GM23338 (cell line): ENCODE results near the gene R3HDM4. TPM values are rescaled to one million over a fixed set of nuclear protein-coding genes. Genes with fewer than 3 reads are reported as not detected.

Experiments used
- ATAC-seq: fragments of 200-7000 bp; cut with Tn5 transposase; 3 replicates; pipeline ENCODE4 v1.9.1; 2020
- DNase-seq: peaks from one replicate; pipeline ENCODE4 v3.0.0-alpha.2; 2015; ENCODE audit warnings: low spot score
- H2AFZ ChIP-seq: fragments of 200-600 bp; sonication (generic); 2 replicates; pipeline ENCODE4 v1.8.0; 2016; ENCODE audit warnings: antibody characterized with exemption, mild to moderate bottlenecking, moderate library complexity
- H3F3A ChIP-seq: fragments of 200-600 bp; sonication (generic); replicated peaks from 2 replicates; pipeline ENCODE4 v1.8.0; 2017; ENCODE audit warnings: antibody characterized with exemption, mixed run types, low read depth
- H3K27ac ChIP-seq: fragments of 200-600 bp; sonication (generic); 2 replicates; pipeline ENCODE4 v1.6.1; 2016; ENCODE audit warnings: low read depth
- H3K27me3 ChIP-seq: fragments of 200-600 bp; sonication (generic); 2 replicates; pipeline ENCODE4 v1.8.0; 2016; ENCODE audit warnings: mild to moderate bottlenecking, mixed run types, moderate library complexity; ENCODE audit not compliant: insufficient read depth
- H3K36me3 ChIP-seq: fragments of 200-600 bp; sonication (generic); 2 replicates; pipeline ENCODE4 v1.8.0; 2016; ENCODE audit warnings: mild to moderate bottlenecking; ENCODE audit not compliant: insufficient read depth
- H3K4me1 ChIP-seq: fragments of 200-600 bp; sonication (generic); 2 replicates; pipeline ENCODE4 v1.8.0; 2016; ENCODE audit warnings: mild to moderate bottlenecking, moderate library complexity; ENCODE audit not compliant: insufficient read depth
- H3K4me2 ChIP-seq: fragments of 200-600 bp; sonication (generic); 2 replicates; pipeline ENCODE4 v1.7.1; 2017; ENCODE audit warnings: mixed run types
- H3K4me3 ChIP-seq: fragments of 200-600 bp; sonication (generic); 2 replicates; pipeline ENCODE4 v1.6.1; 2016; ENCODE audit warnings: mixed run types
- H3K79me2 ChIP-seq: fragments of 200-600 bp; sonication (generic); replicated peaks from 2 replicates; pipeline ENCODE4 v1.8.0; 2017; ENCODE audit warnings: mild to moderate bottlenecking; ENCODE audit not compliant: insufficient read depth
- H3K9me2 ChIP-seq: fragments of 200-600 bp; sonication (generic); 2 replicates; pipeline ENCODE4 v1.8.0; 2017; ENCODE audit not compliant: insufficient read depth
- H4K20me1 ChIP-seq: fragments of 200-600 bp; sonication (generic); replicated peaks from 2 replicates; pipeline ENCODE4 v1.8.0; 2017; ENCODE audit warnings: mild to moderate bottlenecking; ENCODE audit not compliant: insufficient read depth
- H3K27ac Mint-ChIP-seq: 2 replicates; pipeline ENCODE4 v1.8.0; 2020; ENCODE audit warnings: inconsistent platforms, mild to moderate bottlenecking, moderate library complexity, mixed read lengths
- H3K27me3 Mint-ChIP-seq: 3 replicates; pipeline ENCODE4 v1.8.0; 2022; ENCODE audit warnings: low read depth, mild to moderate bottlenecking, moderate library complexity, mixed read lengths, inconsistent platforms; ENCODE audit not compliant: insufficient read depth, poor library complexity
- H3K36me3 Mint-ChIP-seq: 3 replicates; pipeline ENCODE4 v1.8.0; 2021; ENCODE audit warnings: low read depth, mild to moderate bottlenecking, inconsistent platforms, moderate library complexity, mixed read lengths
- H3K4me1 Mint-ChIP-seq: 3 replicates; pipeline ENCODE4 v1.8.0; 2020; ENCODE audit warnings: mild to moderate bottlenecking, inconsistent platforms, mixed read lengths
- H3K4me3 Mint-ChIP-seq: 3 replicates; pipeline ENCODE4 v1.8.0; 2021; ENCODE audit warnings: moderate library complexity, mild to moderate bottlenecking, inconsistent platforms, mixed read lengths
- H3K9me3 Mint-ChIP-seq: 3 replicates; pipeline ENCODE4 v1.8.0; 2020; ENCODE audit warnings: moderate library complexity, mild to moderate bottlenecking, inconsistent platforms, mixed read lengths
- CREB1 ChIP-seq: fragments of 250-450 bp; sonication (Bioruptor Pico); IDR thresholded peaks from 2 replicates; pipeline ENCODE4 v1.5.0; 2020; ENCODE audit warnings: low read depth, mild to moderate bottlenecking, moderate library complexity
- EZH2 ChIP-seq: fragments of 200-600 bp; sonication (generic); IDR thresholded peaks from one replicate; pipeline ENCODE4 v1.8.0; 2017; ENCODE audit warnings: antibody characterized with exemption, mild to moderate bottlenecking, low read depth; ENCODE audit not compliant: unreplicated experiment
- JUNB ChIP-seq: IDR thresholded peaks from one replicate; pipeline ENCODE4 v1.6.1; 2016; ENCODE audit warnings: antibody characterized with exemption; ENCODE audit not compliant: unreplicated experiment
- NANOG ChIP-seq: IDR thresholded peaks from 2 replicates; pipeline ENCODE4 v1.6.1; 2016; ENCODE audit warnings: antibody characterized with exemption, borderline replicate concordance
- STAT1 ChIP-seq: IDR thresholded peaks from one replicate; pipeline ENCODE4 v1.6.1; 2016; ENCODE audit warnings: antibody characterized with exemption; ENCODE audit not compliant: unreplicated experiment
- ZNF331 ChIP-seq: fragments of 250-450 bp; sonication (Bioruptor Pico); IDR thresholded peaks from 2 replicates; pipeline ENCODE4 v1.5.0; 2020; ENCODE audit warnings: low read depth, mild to moderate bottlenecking, moderate library complexity
- polyA plus RNA-seq: library from polyadenylated mRNA; unstranded; fragments of >200 nt; fragmentation: Nextera tagmentation; extraction: Ambion mirVana; gene quantifications from 2 replicates; pipeline ENCODE4 v1.2.1, GENCODE V29; 2016
- total RNA-seq: library from RNA; depleted of rRNA; stranded (reverse); fragments of >200 nt; shearing (Covaris generic); gene quantifications from 2 replicates; pipeline ENCODE4 v1.2.3, GENCODE V29; 2014
- TF ChIP-seq, protein P1 (sequence below): IDR thresholded peaks from one replicate; pipeline ENCODE4 v1.6.1; 2018; ENCODE audit warnings: antibody characterized with exemption; ENCODE audit not compliant: unreplicated experiment
- TF ChIP-seq, protein P2 (sequence below), 2 experiments: fragments of 200-600 bp in 1 of 2; sonication (generic) in 1 of 2; conservative IDR thresholded peaks; 2 replicates each; pipeline versions ENCODE4 v1.5.1 to v1.6.1; 2016 to 2017; ENCODE audit warnings: antibody characterized with exemption in 2 of 2, low read depth in 2 of 2, mild to moderate bottlenecking in 2 of 2, moderate library complexity in 1 of 2
- TF ChIP-seq, protein P3 (sequence below): IDR thresholded peaks from 2 replicates; pipeline ENCODE4 v1.6.1; 2016; ENCODE audit warnings: antibody characterized with exemption

R3HDM4 gene
- total and polyA plus RNA-seq, 2 experiments from 2014 or later = 76.5 to 87.1 TPM

DNA sequence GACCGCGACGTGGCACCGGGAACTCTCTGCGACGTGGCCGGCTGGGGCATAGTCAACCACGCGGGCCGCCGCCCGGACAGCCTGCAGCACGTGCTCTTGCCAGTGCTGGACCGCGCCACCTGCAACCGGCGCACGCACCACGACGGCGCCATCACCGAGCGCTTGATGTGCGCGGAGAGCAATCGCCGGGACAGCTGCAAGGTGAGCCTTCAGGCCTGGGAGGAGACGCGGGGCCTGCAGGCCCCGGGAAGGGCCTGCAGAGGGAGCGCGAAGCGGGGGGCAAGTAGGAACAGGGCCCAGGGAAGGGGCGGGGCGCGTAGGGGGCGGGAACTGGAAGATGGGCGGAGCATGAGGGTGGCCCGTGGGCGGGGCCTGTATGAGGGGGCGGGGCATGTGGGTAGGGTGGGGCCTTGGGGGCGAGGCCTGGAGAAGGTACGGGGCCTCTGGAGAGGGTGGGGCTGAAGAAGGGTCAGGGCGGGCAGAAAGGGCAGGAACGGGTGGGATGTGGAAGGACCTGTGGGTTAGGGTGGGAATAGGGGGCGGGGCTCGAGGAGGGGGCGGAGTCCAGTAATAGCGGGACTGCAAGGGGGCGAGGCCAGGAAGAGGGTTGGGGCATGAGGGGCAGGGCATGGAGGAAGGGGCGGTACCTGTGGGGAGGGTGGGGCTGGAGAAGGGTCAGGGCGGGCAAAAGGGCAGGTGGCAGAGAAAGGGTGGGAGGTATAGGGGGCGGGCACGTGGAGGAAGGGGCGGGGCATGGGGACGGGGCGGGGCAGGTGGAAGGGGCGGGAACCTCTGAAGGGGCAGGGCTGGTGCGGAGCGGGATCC lies 51.1 kb downstream of the R3HDM4 start:
- Histone ChIP-seq H3K79me2 (no peaks in the 10 kb centered on the region), H3K27ac (no peak overlapping the region), H3K9me2 (no peaks in the 10 kb centered on the region), H3K4me2 (peak overlapping the region; percentile 79; the same call in 1 of the 2 replicates), H4K20me1 (peaks cover 9% of the 10 kb centered on the region; the same call in 1 of the 2 replicates), H3K4me1 (no peaks in the 10 kb centered on the region), H3K4me3 (peak overlapping the region; percentile 56; the same call in 1 of the 2 replicates), H3F3A (peaks cover 20% of the 10 kb centered on the region), H3K27me3 (peaks cover 28% of the 10 kb centered on the region), H3K36me3 (no peaks in the 10 kb centered on the region), H2AFZ (no peak overlapping the region; the same call in 1 of the 2 replicates)
- peak; percentile 64 for ATAC-seq
- peaks cover 27% of the 10 kb centered on the region for H3K27me3 Mint-ChIP-seq
- 0 out of 3 replicates have a peak, but pooled peaks cover 3% of the 10 kb centered on the region for H3K36me3 Mint-ChIP-seq
- no peak overlapping the region; the same call in 2 of the 3 replicates for H3K4me3 Mint-ChIP-seq
- H3K27ac Mint-ChIP-seq = no peak overlapping the region
- H3K4me1 Mint-ChIP-seq = no peaks in the 10 kb centered on the region
- TF ChIP-seq, protein P1, sequence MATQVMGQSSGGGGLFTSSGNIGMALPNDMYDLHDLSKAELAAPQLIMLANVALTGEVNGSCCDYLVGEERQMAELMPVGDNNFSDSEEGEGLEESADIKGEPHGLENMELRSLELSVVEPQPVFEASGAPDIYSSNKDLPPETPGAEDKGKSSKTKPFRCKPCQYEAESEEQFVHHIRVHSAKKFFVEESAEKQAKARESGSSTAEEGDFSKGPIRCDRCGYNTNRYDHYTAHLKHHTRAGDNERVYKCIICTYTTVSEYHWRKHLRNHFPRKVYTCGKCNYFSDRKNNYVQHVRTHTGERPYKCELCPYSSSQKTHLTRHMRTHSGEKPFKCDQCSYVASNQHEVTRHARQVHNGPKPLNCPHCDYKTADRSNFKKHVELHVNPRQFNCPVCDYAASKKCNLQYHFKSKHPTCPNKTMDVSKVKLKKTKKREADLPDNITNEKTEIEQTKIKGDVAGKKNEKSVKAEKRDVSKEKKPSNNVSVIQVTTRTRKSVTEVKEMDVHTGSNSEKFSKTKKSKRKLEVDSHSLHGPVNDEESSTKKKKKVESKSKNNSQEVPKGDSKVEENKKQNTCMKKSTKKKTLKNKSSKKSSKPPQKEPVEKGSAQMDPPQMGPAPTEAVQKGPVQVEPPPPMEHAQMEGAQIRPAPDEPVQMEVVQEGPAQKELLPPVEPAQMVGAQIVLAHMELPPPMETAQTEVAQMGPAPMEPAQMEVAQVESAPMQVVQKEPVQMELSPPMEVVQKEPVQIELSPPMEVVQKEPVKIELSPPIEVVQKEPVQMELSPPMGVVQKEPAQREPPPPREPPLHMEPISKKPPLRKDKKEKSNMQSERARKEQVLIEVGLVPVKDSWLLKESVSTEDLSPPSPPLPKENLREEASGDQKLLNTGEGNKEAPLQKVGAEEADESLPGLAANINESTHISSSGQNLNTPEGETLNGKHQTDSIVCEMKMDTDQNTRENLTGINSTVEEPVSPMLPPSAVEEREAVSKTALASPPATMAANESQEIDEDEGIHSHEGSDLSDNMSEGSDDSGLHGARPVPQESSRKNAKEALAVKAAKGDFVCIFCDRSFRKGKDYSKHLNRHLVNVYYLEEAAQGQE = no peak
- TF ChIP-seq STAT1 (no peak), CREB1 (CRISPR knock-in tag) (peak; percentile 54; the same call in 1 of the 2 replicates), EZH2 (no peak), JUNB (no peak), ZNF331 (CRISPR knock-in tag) (no peak), NANOG (no peak)
- TF ChIP-seq, protein P2, sequence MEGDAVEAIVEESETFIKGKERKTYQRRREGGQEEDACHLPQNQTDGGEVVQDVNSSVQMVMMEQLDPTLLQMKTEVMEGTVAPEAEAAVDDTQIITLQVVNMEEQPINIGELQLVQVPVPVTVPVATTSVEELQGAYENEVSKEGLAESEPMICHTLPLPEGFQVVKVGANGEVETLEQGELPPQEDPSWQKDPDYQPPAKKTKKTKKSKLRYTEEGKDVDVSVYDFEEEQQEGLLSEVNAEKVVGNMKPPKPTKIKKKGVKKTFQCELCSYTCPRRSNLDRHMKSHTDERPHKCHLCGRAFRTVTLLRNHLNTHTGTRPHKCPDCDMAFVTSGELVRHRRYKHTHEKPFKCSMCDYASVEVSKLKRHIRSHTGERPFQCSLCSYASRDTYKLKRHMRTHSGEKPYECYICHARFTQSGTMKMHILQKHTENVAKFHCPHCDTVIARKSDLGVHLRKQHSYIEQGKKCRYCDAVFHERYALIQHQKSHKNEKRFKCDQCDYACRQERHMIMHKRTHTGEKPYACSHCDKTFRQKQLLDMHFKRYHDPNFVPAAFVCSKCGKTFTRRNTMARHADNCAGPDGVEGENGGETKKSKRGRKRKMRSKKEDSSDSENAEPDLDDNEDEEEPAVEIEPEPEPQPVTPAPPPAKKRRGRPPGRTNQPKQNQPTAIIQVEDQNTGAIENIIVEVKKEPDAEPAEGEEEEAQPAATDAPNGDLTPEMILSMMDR (conservative IDR thresholded peaks at IDR 0.05; ENCODE audit: low read depth in 2 of 2) = peak; percentile 53 to 71
- TF ChIP-seq, protein P3, sequence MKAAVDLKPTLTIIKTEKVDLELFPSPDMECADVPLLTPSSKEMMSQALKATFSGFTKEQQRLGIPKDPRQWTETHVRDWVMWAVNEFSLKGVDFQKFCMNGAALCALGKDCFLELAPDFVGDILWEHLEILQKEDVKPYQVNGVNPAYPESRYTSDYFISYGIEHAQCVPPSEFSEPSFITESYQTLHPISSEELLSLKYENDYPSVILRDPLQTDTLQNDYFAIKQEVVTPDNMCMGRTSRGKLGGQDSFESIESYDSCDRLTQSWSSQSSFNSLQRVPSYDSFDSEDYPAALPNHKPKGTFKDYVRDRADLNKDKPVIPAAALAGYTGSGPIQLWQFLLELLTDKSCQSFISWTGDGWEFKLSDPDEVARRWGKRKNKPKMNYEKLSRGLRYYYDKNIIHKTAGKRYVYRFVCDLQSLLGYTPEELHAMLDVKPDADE = no peak
- peak; percentile 94 for DNase-seq
- H3K9me3 Mint-ChIP-seq = no peaks in the 10 kb centered on the region; the same call in 2 of the 3 replicates
